Peyer's patch (tissue), 4 donors: Measurements from ENCODE around the gene LHX4.

Experiments used
- POLR2A ChIP-seq, 2 donors: fragments of 450-650 bp; IDR thresholded peaks; one replicate each; pipeline ENCODE4 v1.5.1; 2017; ENCODE audit warnings: antibody characterized with exemption in 2 of 2, mild to moderate bottlenecking in 2 of 2, moderate library complexity in 2 of 2
- TF ChIP-seq, protein P1 (sequence below), 6 experiments: fragments of 450-650 bp in 4 of 6; fragments of 200-600 bp in 2 of 6; sonication (generic) in 1 of 6; IDR thresholded peaks; one replicate each; pipeline ENCODE4 v1.5.1; 2017 to 2019; ENCODE audit warnings: antibody characterized with exemption in 6 of 6, mild to moderate bottlenecking in 3 of 6, moderate library complexity in 1 of 6

GRCh38 chr1:180181048-180181447 lies 49.0 kb upstream of the LHX4 start:
- TF ChIP-seq, protein P1, sequence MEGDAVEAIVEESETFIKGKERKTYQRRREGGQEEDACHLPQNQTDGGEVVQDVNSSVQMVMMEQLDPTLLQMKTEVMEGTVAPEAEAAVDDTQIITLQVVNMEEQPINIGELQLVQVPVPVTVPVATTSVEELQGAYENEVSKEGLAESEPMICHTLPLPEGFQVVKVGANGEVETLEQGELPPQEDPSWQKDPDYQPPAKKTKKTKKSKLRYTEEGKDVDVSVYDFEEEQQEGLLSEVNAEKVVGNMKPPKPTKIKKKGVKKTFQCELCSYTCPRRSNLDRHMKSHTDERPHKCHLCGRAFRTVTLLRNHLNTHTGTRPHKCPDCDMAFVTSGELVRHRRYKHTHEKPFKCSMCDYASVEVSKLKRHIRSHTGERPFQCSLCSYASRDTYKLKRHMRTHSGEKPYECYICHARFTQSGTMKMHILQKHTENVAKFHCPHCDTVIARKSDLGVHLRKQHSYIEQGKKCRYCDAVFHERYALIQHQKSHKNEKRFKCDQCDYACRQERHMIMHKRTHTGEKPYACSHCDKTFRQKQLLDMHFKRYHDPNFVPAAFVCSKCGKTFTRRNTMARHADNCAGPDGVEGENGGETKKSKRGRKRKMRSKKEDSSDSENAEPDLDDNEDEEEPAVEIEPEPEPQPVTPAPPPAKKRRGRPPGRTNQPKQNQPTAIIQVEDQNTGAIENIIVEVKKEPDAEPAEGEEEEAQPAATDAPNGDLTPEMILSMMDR (IDR thresholded peaks at IDR 0.05) = peak in 2 of 6 experiments; percentile 6 to 8
- TF ChIP-seq POLR2A (IDR thresholded peaks at IDR 0.05) = no peak
